Liver (tissue), 9 donors: ENCODE results near the gene DNAL4. TPM values are rescaled to one million over a fixed set of nuclear protein-coding genes. Genes with fewer than 3 reads are reported as not detected.

ENCODE experiments used
- DNase-seq: peaks from one replicate; pipeline ENCODE4 v3.0.0-alpha.2; 2017; ENCODE audit warnings: low spot score
- H3K27ac ChIP-seq, 2 donors: one replicate each; pipeline ENCODE4 v1.7.0; 2013; ENCODE audit warnings: inconsistent platforms in 2 of 2, low read length in 2 of 2, control low read depth in 1 of 2, low read depth in 1 of 2, mild to moderate bottlenecking in 1 of 2
- H3K27me3 ChIP-seq, 4 donors: one replicate each; pipeline versions ENCODE4 v1.6.1 to v1.7.0; 2013; ENCODE audit warnings: low read length in 3 of 4, inconsistent platforms in 1 of 4, mild to moderate bottlenecking in 1 of 4, moderate library complexity in 1 of 4; ENCODE audit not compliant: control insufficient read depth in 4 of 4, insufficient read depth in 4 of 4
- H3K36me3 ChIP-seq, 4 donors: one replicate each; pipeline versions ENCODE4 v1.6.1 to v1.7.0; 2013; ENCODE audit warnings: low read length in 3 of 4, mild to moderate bottlenecking in 3 of 4, low read depth in 1 of 4, moderate library complexity in 1 of 4; ENCODE audit not compliant: control insufficient read depth in 4 of 4, insufficient read depth in 3 of 4
- H3K4me1 ChIP-seq, 4 donors: one replicate each; pipeline versions ENCODE4 v1.6.1 to v1.7.0; 2013; ENCODE audit warnings: low read length in 3 of 4, mild to moderate bottlenecking in 3 of 4, moderate library complexity in 1 of 4; ENCODE audit not compliant: control insufficient read depth in 4 of 4, insufficient read depth in 4 of 4
- H3K4me3 ChIP-seq, 3 donors: one replicate each; pipeline versions ENCODE4 v1.6.1 to v1.7.0; 2013; ENCODE audit warnings: low read length in 3 of 3, control low read depth in 1 of 3, low read depth in 1 of 3, mild to moderate bottlenecking in 1 of 3
- H3K9ac ChIP-seq, 2 donors: one replicate each; pipeline ENCODE4 v1.7.0; 2013; ENCODE audit warnings: low read length in 2 of 2, mild to moderate bottlenecking in 2 of 2, moderate library complexity in 2 of 2, control low read depth in 1 of 2, low read depth in 1 of 2
- H3K9me3 ChIP-seq, 4 donors: one replicate each; pipeline versions ENCODE4 v1.6.1 to v1.7.0; 2013; ENCODE audit warnings: low read length in 3 of 4; ENCODE audit not compliant: control insufficient read depth in 4 of 4
- EGR1 ChIP-seq, 2 donors: IDR thresholded peaks; 2 replicates each; pipeline ENCODE4 v1.6.1; 2016 to 2018; ENCODE audit warnings: antibody characterized with exemption in 2 of 2, low read depth in 2 of 2
- FOXA1 ChIP-seq: IDR thresholded peaks from 2 replicates; pipeline ENCODE4 v1.6.1; 2016; ENCODE audit warnings: antibody characterized with exemption
- GABPA ChIP-seq, 2 donors: IDR thresholded peaks in 1 of 2; conservative IDR thresholded peaks in 1 of 2; 2 replicates each; pipeline ENCODE4 v1.6.1; 2016; ENCODE audit warnings: antibody characterized with exemption in 2 of 2, mild to moderate bottlenecking in 1 of 2, moderate library complexity in 1 of 2
- HNF4G ChIP-seq: IDR thresholded peaks from 2 replicates; pipeline ENCODE4 v1.6.1; 2016; ENCODE audit warnings: antibody characterized with exemption
- JUND ChIP-seq, 2 donors: IDR thresholded peaks; 2 replicates each; pipeline ENCODE4 v1.6.1; 2016; ENCODE audit warnings: antibody characterized with exemption in 2 of 2
- NR2F2 ChIP-seq: IDR thresholded peaks from 2 replicates; pipeline ENCODE4 v1.6.1; 2016; ENCODE audit warnings: antibody characterized with exemption
- RAD21 ChIP-seq, 2 donors: IDR thresholded peaks; 2 replicates each; pipeline ENCODE4 v1.6.1; 2016; ENCODE audit warnings: antibody characterized with exemption in 2 of 2, mild to moderate bottlenecking in 2 of 2
- RXRA ChIP-seq, 2 donors: IDR thresholded peaks; 2 replicates each; pipeline ENCODE4 v1.6.1; 2017 to 2018; ENCODE audit warnings: antibody characterized with exemption in 2 of 2, mild to moderate bottlenecking in 1 of 2
- SP1 ChIP-seq: IDR thresholded peaks from 2 replicates; pipeline ENCODE4 v1.6.1; 2018; ENCODE audit warnings: antibody characterized with exemption, mild to moderate bottlenecking
- whole genome bisulfite sequencing: extraction: QIAGEN DNeasy Blood & Tissue Kit; methylation state at CpG from one replicate; pipeline ENCODE4 v1.1.7; 2013; 5-methylcytosine and 5-hydroxymethylcytosine counted together
- polyA plus RNA-seq, 2 donors: library from polyadenylated mRNA; stranded (reverse) in 1 of 2; unstranded in 1 of 2; fragments of 200-250 nt in 1 of 2; fragments of >200 nt in 1 of 2; fragmentation: Nextera tagmentation in 1 of 2; extraction: Ambion mirVana in 1 of 2; gene quantifications; one replicate each; pipeline versions ENCODE4 v1.2.1 to v1.2.3, GENCODE V29; 2013 to 2015
- total RNA-seq, 2 donors: library from RNA; depleted of rRNA; stranded (reverse); fragments of >200 nt; gene quantifications; one replicate each; pipeline ENCODE4 v1.2.3, GENCODE V29; 2014
- TF ChIP-seq, protein P1 (sequence below): IDR thresholded peaks from 2 replicates; pipeline ENCODE4 v1.6.1; 2016; ENCODE audit warnings: antibody characterized with exemption
- TF ChIP-seq, protein P2 (sequence below): IDR thresholded peaks from 2 replicates; pipeline ENCODE4 v1.6.1; 2016; ENCODE audit warnings: antibody characterized with exemption, mild to moderate bottlenecking
- TF ChIP-seq, protein P3 (sequence below): IDR thresholded peaks from 2 replicates; pipeline ENCODE4 v1.6.1; 2016; ENCODE audit warnings: antibody characterized with exemption
- TF ChIP-seq, protein P4 (sequence below): fragments of 150-350 bp; IDR thresholded peaks from 2 replicates; pipeline ENCODE4 v1.5.1; 2017; ENCODE audit warnings: improper control_type of control experiment, low read depth, low read length; ENCODE audit not compliant: missing input control
- donor health status: healthy.
- donor health status: healthy.
- donor health status: healthy.
- donor health status: healthy.
- donor health status: healthy.

Gene DNAL4
- total and polyA plus RNA-seq, 4 donors = 4.0 to 5.6 (median 4.9) TPM

DNA sequence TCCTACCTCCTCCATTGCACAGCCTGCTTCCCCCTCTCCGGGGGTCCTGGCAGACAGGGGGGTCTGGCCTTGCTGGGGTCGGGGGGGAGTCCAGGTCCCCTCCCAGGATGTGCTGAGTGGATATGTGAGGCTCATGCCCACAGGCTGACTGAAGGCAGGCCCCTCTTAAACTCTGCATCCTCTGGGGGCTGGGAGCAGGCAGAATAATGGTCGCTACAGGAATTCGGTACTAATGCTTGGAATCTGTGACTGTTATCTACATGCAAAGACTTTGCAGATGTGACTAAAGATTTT, 36.5 kb downstream of the DNAL4 start:
- 78% methylated on average over 4 of the region's 4 CpGs for WGBS
- H3K4me3 ChIP-seq = no peak overlapping the region
- H3K9ac ChIP-seq = no peak overlapping the region
- H3K27me3 ChIP-seq = no peaks in the 10 kb centered on the region
- peaks cover 5 to 36% (median 16%) of the 10 kb centered on the region in 4 donors for H3K4me1 ChIP-seq
- no peaks in the 10 kb centered on the region for H3K9me3 ChIP-seq
- TF ChIP-seq NR2F2 (no peak), GABPA (IDR thresholded peaks at IDR 0.05 in 1 of 2, conservative IDR thresholded peaks at IDR 0.05 in 1 of 2) (no peak), RXRA (IDR thresholded peaks at IDR 0.05) (no peak), RAD21 (IDR thresholded peaks at IDR 0.05) (no peak), SP1 (no peak), EGR1 (IDR thresholded peaks at IDR 0.05; ENCODE audit: low read depth in 2 of 2) (no peak)
- TF ChIP-seq, protein P1, sequence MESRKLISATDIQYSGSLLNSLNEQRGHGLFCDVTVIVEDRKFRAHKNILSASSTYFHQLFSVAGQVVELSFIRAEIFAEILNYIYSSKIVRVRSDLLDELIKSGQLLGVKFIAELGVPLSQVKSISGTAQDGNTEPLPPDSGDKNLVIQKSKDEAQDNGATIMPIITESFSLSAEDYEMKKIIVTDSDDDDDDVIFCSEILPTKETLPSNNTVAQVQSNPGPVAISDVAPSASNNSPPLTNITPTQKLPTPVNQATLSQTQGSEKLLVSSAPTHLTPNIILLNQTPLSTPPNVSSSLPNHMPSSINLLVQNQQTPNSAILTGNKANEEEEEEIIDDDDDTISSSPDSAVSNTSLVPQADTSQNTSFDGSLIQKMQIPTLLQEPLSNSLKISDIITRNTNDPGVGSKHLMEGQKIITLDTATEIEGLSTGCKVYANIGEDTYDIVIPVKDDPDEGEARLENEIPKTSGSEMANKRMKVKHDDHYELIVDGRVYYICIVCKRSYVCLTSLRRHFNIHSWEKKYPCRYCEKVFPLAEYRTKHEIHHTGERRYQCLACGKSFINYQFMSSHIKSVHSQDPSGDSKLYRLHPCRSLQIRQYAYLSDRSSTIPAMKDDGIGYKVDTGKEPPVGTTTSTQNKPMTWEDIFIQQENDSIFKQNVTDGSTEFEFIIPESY = no peak
- TF ChIP-seq, protein P2, sequence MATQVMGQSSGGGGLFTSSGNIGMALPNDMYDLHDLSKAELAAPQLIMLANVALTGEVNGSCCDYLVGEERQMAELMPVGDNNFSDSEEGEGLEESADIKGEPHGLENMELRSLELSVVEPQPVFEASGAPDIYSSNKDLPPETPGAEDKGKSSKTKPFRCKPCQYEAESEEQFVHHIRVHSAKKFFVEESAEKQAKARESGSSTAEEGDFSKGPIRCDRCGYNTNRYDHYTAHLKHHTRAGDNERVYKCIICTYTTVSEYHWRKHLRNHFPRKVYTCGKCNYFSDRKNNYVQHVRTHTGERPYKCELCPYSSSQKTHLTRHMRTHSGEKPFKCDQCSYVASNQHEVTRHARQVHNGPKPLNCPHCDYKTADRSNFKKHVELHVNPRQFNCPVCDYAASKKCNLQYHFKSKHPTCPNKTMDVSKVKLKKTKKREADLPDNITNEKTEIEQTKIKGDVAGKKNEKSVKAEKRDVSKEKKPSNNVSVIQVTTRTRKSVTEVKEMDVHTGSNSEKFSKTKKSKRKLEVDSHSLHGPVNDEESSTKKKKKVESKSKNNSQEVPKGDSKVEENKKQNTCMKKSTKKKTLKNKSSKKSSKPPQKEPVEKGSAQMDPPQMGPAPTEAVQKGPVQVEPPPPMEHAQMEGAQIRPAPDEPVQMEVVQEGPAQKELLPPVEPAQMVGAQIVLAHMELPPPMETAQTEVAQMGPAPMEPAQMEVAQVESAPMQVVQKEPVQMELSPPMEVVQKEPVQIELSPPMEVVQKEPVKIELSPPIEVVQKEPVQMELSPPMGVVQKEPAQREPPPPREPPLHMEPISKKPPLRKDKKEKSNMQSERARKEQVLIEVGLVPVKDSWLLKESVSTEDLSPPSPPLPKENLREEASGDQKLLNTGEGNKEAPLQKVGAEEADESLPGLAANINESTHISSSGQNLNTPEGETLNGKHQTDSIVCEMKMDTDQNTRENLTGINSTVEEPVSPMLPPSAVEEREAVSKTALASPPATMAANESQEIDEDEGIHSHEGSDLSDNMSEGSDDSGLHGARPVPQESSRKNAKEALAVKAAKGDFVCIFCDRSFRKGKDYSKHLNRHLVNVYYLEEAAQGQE = no peak
- TF ChIP-seq, protein P3, sequence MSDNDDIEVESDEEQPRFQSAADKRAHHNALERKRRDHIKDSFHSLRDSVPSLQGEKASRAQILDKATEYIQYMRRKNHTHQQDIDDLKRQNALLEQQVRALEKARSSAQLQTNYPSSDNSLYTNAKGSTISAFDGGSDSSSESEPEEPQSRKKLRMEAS = no peak
- H3K36me3 ChIP-seq = peaks cover 0 to 3% (median 2%) of the 10 kb centered on the region in 4 donors
- no peak for DNase-seq
- peak overlapping the region in 1 of 2 donors; percentile 99 for H3K27ac ChIP-seq

DNA sequence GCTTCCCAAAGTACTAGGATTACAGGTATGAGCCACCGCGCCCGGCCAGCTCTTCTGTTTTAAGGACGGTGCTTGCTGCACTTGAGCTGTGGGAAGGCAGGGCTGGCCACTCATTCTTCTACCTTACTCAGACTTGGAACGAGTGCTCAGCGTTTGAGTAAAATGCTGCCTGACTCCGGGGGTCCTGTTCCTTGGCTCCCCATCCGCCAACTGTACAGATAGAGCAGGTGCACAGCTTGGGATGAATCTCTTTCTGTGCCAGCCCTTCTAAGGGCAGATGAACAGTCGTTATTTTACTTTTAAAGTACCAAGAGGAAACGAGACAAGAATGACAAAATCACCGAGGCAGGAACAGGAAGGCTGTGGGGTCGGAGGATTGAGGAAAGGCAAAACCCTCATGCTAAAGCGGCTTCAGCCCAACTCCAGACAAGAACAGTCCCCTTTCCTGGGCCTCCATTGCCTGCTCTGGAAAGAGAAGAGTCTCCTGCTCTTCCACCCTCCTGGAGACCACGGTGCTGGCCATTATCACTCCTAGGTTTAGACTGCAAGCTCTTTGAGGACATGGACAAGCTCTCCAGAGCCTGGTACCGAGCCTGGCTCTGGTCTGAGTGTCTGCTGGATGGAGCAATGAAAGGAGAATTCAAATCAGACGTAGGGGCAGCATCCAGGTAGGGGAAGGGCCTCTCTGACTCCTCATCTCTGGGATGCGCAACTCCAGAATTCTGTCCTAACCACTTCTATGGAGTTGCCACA, 37.1 kb downstream of the DNAL4 start:
- DNase-seq = peak; percentile 49
- Histone ChIP-seq H3K4me1 (peaks cover 7 to 39% (median 16%) of the 10 kb centered on the region in 4 donors), H3K9ac (peak overlapping the region; percentile 72 to 75)

More for the DNA sequence above, 37.1 kb downstream of the DNAL4 start:
- no peaks in the 10 kb centered on the region for H3K27me3 ChIP-seq
- H3K9me3 ChIP-seq = no peaks in the 10 kb centered on the region
- TF ChIP-seq FOXA1 = no peak
- no peak for TF ChIP-seq HNF4G
- TF ChIP-seq, protein P4, sequence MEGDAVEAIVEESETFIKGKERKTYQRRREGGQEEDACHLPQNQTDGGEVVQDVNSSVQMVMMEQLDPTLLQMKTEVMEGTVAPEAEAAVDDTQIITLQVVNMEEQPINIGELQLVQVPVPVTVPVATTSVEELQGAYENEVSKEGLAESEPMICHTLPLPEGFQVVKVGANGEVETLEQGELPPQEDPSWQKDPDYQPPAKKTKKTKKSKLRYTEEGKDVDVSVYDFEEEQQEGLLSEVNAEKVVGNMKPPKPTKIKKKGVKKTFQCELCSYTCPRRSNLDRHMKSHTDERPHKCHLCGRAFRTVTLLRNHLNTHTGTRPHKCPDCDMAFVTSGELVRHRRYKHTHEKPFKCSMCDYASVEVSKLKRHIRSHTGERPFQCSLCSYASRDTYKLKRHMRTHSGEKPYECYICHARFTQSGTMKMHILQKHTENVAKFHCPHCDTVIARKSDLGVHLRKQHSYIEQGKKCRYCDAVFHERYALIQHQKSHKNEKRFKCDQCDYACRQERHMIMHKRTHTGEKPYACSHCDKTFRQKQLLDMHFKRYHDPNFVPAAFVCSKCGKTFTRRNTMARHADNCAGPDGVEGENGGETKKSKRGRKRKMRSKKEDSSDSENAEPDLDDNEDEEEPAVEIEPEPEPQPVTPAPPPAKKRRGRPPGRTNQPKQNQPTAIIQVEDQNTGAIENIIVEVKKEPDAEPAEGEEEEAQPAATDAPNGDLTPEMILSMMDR = no peak
- TF ChIP-seq RXRA (IDR thresholded peaks at IDR 0.05) = no peak
- no peak for TF ChIP-seq JUND (IDR thresholded peaks at IDR 0.05)
- no peak for TF ChIP-seq EGR1 (IDR thresholded peaks at IDR 0.05; ENCODE audit: low read depth in 2 of 2)
- WGBS = 50% methylated on average over 17 of the region's 17 CpGs
- H3K4me3 ChIP-seq = peak overlapping the region; percentile 44 to 80 (median 68)
- H3K27ac ChIP-seq = peak overlapping the region; percentile 99
- H3K36me3 ChIP-seq = peaks cover 2 to 7% (median 4%) of the 10 kb centered on the region in 4 donors
